Nephron progenitor cell (in vitro differentiated cells): ENCODE results near the gene NCF2.

Source experiments
- DNase-seq: peaks from one replicate; pipeline ENCODE4 v3.0.0; 2021
- H3K27ac Mint-ChIP-seq: 2 replicates; pipeline ENCODE4 v1.8.0; 2021; ENCODE audit warnings: mild to moderate bottlenecking, moderate library complexity, mixed read lengths
- H3K27me3 Mint-ChIP-seq: 2 replicates; pipeline ENCODE4 v1.8.0; 2021; ENCODE audit warnings: mild to moderate bottlenecking, low read depth, mixed read lengths; ENCODE audit not compliant: poor library complexity
- H3K36me3 Mint-ChIP-seq: 2 replicates; pipeline ENCODE4 v1.8.0; 2021; ENCODE audit warnings: low read depth, mixed read lengths
- H3K4me1 Mint-ChIP-seq: 2 replicates; pipeline ENCODE4 v1.8.0; 2021; ENCODE audit warnings: mixed read lengths
- H3K4me3 Mint-ChIP-seq: 2 replicates; pipeline ENCODE4 v1.8.0; 2021; ENCODE audit warnings: mild to moderate bottlenecking, moderate library complexity, mixed read lengths
- H3K9me3 Mint-ChIP-seq: 2 replicates; pipeline ENCODE4 v1.8.0; 2021; ENCODE audit warnings: mild to moderate bottlenecking, moderate library complexity, mixed read lengths
- TF ChIP-seq, protein P1 (sequence below): fragments of 200-600 bp; sonication (generic); IDR thresholded peaks from 2 replicates; pipeline ENCODE4 v1.5.0; 2021; ENCODE audit warnings: antibody characterized with exemption

The NCF2 gene

DNA sequence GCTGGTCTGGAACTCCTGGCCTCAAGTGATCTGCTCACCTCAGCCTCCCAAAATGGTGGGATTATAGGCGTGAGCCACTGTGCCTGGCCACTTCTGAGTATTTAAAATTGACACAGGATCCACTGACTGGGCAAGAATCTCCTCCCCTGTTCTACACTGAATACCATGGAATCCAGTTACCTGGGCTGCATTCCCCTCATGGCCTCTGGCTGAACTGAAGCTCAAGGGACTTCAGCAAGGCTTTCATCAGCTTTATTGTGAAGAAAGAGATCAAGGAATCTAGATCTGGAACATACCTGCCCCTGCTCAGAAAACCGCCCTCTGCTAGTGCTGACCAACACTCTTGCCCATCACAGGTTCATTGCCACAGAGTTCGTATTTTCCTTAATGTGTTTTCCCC, 20.5 kb downstream of the NCF2 start:
- Mint-ChIP-seq H3K4me3 (no peak overlapping the region), H3K27ac (no peak overlapping the region), H3K27me3 (peaks cover 6% of the 10 kb centered on the region), H3K36me3 (no peaks in the 10 kb centered on the region), H3K9me3 (no peaks in the 10 kb centered on the region), H3K4me1 (peaks cover 18% of the 10 kb centered on the region)
- TF ChIP-seq, protein P1, sequence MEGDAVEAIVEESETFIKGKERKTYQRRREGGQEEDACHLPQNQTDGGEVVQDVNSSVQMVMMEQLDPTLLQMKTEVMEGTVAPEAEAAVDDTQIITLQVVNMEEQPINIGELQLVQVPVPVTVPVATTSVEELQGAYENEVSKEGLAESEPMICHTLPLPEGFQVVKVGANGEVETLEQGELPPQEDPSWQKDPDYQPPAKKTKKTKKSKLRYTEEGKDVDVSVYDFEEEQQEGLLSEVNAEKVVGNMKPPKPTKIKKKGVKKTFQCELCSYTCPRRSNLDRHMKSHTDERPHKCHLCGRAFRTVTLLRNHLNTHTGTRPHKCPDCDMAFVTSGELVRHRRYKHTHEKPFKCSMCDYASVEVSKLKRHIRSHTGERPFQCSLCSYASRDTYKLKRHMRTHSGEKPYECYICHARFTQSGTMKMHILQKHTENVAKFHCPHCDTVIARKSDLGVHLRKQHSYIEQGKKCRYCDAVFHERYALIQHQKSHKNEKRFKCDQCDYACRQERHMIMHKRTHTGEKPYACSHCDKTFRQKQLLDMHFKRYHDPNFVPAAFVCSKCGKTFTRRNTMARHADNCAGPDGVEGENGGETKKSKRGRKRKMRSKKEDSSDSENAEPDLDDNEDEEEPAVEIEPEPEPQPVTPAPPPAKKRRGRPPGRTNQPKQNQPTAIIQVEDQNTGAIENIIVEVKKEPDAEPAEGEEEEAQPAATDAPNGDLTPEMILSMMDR = no peak
- no peak for DNase-seq

DNA sequence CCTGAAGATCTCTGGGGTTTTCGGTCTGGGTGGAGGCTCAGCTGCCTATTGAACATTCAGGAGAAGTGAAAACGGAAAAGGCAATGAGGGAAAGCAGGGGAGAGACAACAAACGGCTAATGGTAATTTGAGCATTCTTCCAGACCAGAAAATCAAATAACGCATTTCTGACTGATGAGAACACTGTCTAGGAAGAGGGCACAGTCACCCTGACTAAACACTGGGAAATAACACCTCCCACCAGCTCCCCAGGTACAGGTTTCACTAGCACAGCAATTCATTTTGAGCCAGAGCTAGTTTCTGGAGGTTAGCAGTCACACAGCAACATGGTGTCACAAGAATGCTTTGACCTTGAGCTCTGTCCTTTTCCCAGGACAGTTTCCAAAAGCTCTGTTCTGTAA, 21.1 kb downstream of the NCF2 start:
- Mint-ChIP-seq H3K4me1 (peaks cover 13% of the 10 kb centered on the region), H3K36me3 (no peaks in the 10 kb centered on the region), H3K4me3 (no peak overlapping the region), H3K27me3 (peaks cover 6% of the 10 kb centered on the region), H3K9me3 (no peaks in the 10 kb centered on the region), H3K27ac (no peak overlapping the region)
- TF ChIP-seq, protein P1 = no peak
- DNase-seq = no peak

DNA sequence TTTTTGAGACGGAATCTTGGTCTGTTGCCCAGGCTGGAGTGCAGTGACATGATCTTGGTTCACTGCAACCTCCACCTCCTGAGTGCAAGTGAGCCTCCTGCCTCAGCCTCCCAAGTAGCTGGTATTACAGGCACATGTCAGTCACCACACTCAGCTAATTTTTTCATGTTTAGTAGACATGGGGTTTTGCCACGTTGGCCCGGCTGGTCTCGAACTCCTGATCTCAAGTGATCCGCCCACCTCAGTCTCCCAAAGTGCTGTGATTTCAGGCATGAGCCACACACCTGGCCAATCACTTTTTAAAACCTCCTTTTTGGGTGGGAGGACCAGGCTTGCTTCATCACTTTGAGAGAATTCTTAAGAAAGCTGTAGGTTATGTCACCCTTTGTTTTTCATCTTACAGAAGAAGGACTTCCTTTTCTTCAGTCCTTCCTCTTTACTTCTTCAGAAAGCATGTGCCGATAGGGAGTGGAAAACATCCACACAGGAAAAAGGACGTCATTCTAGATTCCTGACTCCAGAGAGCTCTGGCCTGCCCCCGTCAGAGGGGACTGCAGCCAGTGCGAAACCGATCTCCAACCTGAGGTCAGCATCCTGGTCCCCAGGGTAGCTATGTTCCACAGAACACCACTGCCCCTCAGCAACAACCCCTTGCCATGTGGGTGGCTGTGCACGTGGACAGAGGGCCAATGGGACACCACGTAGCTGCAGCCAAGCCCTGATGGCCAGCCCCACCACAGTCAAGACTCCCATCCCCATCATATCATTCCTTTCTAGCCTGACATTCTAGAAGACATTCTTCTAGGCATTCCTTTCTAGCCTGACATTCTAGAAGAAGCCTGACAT, 21.9 kb downstream of the NCF2 start:
- no peak for DNase-seq
- Mint-ChIP-seq H3K9me3 (no peaks in the 10 kb centered on the region), H3K36me3 (no peaks in the 10 kb centered on the region), H3K27me3 (peaks cover 9% of the 10 kb centered on the region), H3K4me1 (peaks cover 13% of the 10 kb centered on the region), H3K4me3 (no peak overlapping the region), H3K27ac (no peak overlapping the region)
- TF ChIP-seq, protein P1 = no peak

DNA sequence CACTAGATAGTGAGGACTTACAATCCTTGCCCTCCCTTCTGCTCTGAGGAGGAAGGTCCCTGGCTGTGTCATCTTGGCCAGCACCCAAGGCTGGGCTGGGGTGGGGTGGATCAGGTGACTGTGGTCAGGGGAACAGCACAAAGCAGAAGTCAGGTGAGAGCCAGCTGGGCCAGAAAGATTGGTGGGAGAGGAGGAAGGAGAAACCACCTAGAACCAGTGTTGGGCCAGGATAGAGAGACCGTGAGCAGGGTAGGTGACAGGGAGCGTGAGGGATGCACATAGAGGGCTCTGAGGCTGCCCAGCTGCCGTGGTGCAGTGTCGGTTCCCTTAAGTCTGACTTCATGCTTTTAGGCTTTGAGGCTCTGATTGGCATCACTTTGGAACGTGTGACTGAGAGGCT, 22.7 kb downstream of the NCF2 start:
- no peaks in the 10 kb centered on the region for H3K36me3 Mint-ChIP-seq
- TF ChIP-seq, protein P1 = no peak
- H3K4me3 Mint-ChIP-seq = no peak overlapping the region
- no peak overlapping the region for H3K27ac Mint-ChIP-seq
- peaks cover 8% of the 10 kb centered on the region for H3K27me3 Mint-ChIP-seq
- H3K4me1 Mint-ChIP-seq = peaks cover 13% of the 10 kb centered on the region
- H3K9me3 Mint-ChIP-seq = no peaks in the 10 kb centered on the region
- no peak for DNase-seq

DNA sequence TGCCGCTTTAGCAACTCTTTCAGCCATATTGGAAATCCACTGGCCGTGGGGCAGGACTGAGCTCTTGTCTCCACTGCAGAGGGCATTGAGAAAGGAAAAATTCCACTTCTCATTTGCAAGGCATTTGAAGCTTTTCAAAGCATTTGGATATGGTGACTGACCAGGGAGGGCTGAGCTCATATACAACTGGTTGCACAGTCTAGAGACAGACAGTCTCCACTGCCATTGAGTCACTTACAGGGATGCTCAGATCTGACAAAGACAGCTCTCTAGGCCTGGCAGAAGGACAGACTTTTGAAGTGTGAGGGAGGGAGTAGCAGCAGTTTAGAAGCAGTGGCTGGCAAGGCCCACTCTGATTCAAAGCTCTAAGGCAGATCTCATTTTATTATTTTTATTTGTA, 24.2 kb downstream of the NCF2 start:
- TF ChIP-seq, protein P1 = no peak

DNA sequence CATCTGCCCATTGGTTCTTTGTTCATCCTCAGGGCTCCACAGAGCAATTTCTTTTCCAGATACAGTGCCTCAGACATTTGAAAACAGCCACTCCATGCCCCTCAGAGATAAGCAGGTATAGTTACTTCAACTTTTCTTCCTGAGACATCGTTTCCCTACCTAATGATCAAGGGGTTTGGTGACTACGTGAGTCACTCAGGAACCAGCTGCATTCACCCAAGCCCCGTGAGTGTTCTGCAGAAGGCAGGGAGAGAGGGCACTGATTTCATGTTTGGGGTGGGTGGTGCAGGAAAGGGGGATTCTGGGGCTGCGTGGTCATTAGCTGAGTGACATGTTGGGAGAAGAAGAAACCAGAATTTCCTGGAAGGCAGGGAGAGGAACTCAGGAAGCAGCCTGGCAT, 25.0 kb downstream of the NCF2 start:
- peaks cover 5% of the 10 kb centered on the region for H3K27me3 Mint-ChIP-seq

More for the DNA sequence above, 24.2 kb downstream of the NCF2 start:
- Mint-ChIP-seq H3K4me1 (peaks cover 13% of the 10 kb centered on the region), H3K9me3 (no peaks in the 10 kb centered on the region), H3K27ac (no peak overlapping the region), H3K27me3 (peaks cover 5% of the 10 kb centered on the region), H3K36me3 (no peaks in the 10 kb centered on the region), H3K4me3 (no peak overlapping the region)
- no peak for DNase-seq

More for the DNA sequence above, 25.0 kb downstream of the NCF2 start:
- Mint-ChIP-seq H3K4me1 (peaks cover 13% of the 10 kb centered on the region), H3K27ac (no peak overlapping the region), H3K9me3 (no peaks in the 10 kb centered on the region), H3K4me3 (no peak overlapping the region), H3K36me3 (no peaks in the 10 kb centered on the region)
- TF ChIP-seq, protein P1 = no peak
- no peak for DNase-seq
